Stimulated activated CD4-positive, alpha-beta T cell treated with anti-CD3 and anti-CD28 coated beads, TNF-alpha, amount 100 ng/mL, for 48 hours (primary cell): Measurements from ENCODE around the gene KLK6.

Experiments used
- DNase-seq, 3 donors: peaks; one replicate each; pipeline ENCODE4 v3.0.0-alpha.2; 2020; ENCODE audit warnings: low read depth in 3 of 3

The KLK6 gene

GRCh38 chr19:50969413-50969760, at the start of gene KLK6:
Gene KLK6, minus strand, starts transcription at chr19:50969591. Its CDS starts 1,487 bp downstream, at chr19:50968104.
- DNase-seq: no peak

DNA sequence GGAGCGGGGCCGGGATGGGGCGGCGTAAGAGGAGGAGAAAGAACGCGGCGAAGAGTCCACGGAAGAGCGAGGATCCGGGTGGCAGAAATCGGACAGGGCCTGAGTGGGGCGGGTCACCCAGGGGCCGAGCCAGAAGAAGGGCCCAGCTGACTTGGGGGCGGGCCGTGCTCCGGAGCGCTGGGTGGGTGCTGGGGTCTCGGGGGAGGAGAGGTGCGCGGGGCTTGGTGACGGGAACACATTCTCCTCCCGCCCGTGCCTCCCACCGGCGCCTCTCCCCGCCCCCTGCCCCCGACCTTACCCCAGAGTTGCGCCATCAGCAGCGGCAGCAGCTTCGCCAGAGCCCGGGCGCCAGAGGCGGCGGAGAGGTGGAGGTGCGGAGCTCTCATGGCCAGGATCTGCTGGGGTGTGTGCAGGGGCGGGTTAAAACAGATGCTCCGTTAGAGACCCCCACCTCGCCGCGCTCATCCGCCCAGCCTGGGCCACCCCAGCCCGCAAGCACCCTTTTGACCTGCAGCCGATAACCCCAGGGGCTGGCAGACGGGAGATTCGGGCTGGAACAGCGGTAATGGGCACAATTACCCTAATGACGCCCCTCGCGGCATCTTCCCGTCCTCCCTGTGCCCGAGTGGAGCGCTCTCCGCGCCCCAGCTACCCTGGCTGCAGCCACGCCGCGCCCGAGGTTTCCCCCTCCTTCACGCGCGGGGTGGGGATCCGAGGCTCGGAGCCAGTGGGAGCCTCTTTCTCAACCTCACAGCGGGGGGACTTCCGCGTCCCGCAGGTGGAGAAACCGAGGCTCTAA, 49.6 kb upstream of the KLK6 start:
- DNase-seq: no peak

GRCh38 chr19:51016798-51017683, 47.6 kb upstream of the KLK6 start:
- DNase-seq: peak; percentile 30 to 53 (median 36)

DNA sequence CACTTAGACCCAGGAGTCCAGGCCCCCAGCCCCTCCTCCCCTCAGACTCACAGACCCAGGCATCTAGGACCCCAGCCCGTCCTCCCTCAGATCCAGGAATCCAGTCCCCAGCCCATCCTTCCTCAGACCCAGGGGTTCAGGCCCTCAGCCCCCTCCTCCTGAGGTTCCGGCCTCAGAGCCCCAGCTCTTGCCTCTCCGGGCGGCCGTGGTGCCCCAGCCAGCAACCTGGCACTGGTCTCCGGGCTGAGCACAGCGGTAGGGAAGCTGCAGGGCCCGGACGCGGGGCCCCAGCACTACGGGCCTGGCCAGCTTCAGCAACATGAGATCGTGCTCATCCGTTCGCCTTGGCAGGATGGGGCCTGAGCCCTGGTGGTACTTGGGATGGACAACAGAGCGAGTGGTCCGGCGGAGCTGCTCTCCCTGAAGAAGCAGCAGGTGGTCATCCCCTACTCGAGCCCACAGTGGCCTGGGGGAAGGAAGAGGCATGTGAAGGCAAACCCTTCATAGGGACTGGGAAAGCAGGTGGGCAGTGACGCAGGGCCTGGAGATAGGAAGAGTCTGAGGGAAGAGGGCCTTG, 46.4 kb upstream of the KLK6 start:
- no peak for DNase-seq

DNA sequence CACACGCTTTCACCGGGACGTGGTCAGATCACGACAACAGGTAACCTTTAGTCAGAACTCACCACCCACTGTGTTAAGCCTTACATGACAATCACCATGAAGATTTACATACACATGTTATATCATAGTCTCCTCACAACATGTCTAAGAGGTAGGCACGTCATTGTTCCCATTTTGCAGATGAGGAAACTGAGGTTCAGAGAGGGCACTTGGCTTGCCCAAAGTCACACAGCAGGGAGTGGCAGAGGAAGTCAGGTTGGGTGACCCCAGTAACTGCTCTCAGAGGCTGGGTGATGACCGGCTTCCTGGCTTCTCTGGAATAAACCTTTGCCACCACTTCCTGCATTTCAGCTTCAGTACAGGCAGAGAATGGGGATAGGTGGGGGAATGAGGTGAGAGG, 44.9 kb upstream of the KLK6 start:
- DNase-seq: no peak

DNA sequence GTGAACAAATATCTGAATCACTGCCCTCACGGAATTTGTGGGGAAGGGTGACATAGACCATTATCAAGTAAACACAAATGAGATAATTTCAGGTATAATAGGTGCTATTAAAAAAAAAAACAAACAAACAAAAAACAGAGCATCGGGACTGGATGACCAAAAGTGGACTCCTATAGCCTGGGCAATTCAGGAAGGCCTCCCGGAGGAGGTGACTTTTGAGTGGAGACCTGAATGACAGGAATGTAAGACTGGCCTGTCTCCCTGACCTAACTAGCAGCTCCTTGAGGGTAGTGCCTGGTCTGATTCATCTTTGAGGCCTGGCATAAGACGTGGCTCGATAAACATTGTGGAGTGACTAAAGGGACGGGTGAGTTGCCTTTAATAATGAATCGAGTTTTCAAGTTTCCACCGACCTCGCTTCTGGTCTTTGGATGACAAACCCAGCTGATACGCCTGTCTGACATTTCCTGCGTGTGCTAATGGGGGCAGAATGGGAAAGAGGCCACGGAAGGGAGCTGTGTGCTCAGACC, 43.3 kb upstream of the KLK6 start:
- no peak for DNase-seq

- DNase-seq: no peak
These were observed 40.8 kb upstream of the KLK6 start for GRCh38 chr19:51010066-51010795.

- no peak for DNase-seq
These were observed 39.9 kb upstream of the KLK6 start for GRCh38 chr19:51009061-51009891.

DNA sequence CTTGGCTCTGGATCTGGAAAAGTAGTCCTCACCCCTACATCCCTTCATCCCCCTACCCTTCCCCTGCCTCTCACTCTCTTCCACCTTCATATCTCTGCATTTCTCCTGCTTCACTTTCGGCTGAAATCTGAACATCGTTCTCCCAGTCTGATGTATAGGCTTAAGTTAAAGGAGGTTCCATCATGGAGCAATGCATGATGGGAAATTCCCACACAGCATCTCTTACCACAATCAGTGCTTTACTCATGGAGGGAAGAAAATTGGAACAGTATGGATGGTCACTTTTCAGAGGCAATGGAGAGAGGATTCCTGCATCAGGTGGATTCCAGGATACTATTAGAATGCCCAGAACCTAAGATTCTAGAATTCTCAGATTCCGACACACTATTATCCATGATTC, 38.1 kb upstream of the KLK6 start:
- DNase-seq: no peak

- no peak for DNase-seq
These were observed 37.0 kb upstream of the KLK6 start for GRCh38 chr19:51006406-51006805.

- DNase-seq: no peak
These were observed 35.9 kb upstream of the KLK6 start for GRCh38 chr19:51005248-51005647.

- DNase-seq: no peak
These were observed 33.9 kb upstream of the KLK6 start for GRCh38 chr19:51003316-51003715.

DNA sequence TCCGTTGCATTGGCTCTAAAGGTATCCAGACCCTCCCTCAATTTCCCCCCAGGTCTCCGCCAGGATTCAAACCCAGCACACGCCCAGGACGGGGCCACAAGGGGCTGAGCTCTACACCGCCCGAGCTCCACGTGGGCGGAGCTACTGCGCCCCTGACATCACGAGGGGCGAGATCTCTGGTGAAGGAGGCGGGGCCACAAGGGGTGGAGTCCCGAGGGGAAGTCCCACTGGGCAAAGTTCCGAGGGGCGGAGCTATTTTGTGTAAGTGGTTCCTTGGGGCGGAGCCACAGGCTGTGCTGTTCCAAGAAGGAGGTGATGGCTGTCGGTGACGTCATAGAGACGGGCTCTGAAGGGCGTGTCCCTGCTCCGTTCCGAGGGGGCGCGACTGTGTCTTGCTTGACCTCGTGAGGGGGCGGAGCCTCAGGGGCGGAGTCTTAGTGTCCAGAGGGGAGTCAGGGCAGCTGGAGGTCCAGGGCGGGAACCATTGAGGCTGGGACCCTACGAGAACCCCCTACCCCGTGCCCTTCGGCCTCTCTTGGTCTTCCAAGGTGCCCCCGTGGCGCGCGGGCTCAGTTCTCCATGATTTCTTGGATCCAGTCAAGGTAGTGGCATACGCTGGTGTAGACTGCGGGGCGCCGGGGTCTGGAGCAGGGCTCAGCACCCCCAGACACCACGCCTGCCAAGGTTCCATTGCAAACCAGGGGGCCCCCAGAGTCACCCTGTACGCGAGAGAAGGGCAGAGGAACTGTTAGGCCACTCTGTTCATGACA, 33.3 kb upstream of the KLK6 start:
- peak in 2 of 3 donors; percentile 23 to 26 for DNase-seq

DNA sequence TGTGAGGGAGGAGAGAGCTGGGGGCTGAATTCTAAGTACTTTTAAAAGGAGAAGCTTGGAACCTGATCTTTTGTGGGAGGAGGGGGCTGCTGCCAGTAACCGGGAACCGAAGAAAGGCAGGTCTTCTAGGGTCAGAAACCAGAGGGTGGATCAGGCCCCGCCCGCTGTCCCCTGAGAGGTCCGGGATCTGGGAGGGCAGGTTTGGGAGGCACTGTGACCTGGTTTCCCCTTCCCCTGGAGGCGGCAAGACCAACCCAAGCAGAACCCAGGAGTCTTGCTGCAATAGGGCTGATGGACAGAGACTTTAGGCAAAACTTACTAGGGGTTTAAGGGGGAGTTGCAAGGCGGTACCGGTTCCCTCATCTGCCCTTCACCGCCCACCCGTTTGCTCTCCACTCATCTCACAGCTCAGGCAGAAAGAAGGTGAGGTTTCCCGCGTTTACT, 32.7 kb upstream of the KLK6 start:
- no peak for DNase-seq

DNA sequence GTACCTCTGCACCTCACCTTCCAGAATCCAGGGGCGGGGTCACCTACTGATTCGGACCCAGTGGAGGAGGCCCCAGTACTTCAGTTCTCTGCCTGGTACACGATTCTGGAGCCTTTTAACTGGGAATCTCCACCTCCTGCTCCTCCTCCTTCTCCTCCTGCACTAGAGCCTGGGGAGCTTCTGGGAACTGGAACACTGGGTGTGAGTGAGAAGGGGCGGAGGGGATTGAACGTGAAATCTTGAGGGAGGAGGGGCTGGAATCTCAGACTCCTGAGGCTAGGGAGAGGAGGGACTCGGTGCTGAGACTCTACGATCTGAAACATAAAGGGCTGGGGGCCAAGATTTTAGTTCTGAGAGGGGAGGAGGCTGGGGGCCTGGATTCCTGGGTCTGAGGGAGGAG, 32.1 kb upstream of the KLK6 start, which contains the start of gene KLK8:
TSS of gene KLK8 (minus strand) at position 90 of the 400 bp plus-strand sequence. CDS start 437 bp downstream, outside the sequence.
- no peak for DNase-seq

DNA sequence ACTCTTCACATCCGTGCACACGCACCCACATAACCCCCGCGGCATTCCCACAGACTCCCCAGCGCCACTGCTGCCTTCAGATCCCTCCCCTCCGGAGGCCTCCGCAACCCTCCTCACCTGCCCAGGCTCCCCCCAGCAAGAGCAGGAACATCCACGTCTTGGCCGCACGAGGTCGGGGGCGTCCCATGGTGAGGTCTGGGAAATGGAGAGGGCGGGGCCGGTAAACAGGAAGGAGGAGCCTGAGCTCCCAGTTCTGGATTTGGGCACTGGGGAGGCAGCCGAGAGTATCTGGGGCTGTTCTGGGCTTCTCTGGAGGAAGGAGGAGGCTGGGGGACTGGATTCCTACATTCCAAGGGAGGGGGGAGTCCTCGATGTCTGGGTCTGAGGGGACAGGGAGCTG, 31.6 kb upstream of the KLK6 start:
- no peak for DNase-seq

DNA sequence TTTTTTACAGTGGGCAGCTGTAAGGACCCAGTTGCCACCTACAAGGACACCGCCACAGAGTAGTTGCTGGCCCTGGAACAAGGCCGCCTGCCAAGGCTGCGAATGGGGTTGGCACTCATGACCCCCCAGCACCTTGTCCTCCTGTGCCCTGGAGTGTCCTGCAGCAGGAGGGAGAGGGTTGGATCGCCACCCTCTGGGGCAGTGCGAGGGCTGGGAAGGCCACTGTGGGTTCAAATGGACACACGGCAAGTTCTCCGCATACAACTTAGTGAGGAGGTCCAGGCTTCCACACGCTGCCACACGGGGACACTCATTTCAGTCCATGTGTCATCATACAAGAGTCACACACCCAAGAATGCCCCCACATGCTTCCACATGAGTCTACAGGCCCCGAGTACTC, 31.0 kb upstream of the KLK6 start:
- DNase-seq: no peak

DNA sequence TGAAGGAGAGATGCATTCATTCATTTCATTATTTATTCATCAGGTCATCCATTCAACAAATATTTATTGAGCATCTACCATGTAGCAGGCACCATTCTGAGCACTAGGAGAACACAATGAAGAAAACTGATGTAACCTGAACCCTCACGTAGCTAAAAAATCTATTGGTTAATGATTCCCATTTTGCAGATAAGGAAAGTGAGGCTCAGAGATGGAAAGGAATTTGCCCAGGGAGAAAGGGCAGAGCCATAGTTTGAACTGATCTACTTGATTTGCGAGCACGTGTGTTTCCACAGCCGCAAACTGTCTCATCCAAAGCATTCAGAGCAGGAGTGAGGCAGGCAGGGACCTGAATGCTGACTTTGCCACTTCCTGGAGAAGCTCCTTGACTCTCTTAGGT, 29.3 kb upstream of the KLK6 start:
- DNase-seq: no peak

GRCh38 chr19:50998061-50998460, 28.7 kb upstream of the KLK6 start:
- no peak for DNase-seq

GRCh38 chr19:50994129-50994528, 24.7 kb upstream of the KLK6 start:
- no peak for DNase-seq
